OCI-LY1 (cell line): ENCODE data around the gene KLHL40.

Experiments used
- EZH2 ChIP-seq: fragments of 200-600 bp; sonication (generic), shearing (Covaris generic); IDR thresholded peaks from 2 replicates; pipeline ENCODE4 v1.8.0; 2017; ENCODE audit warnings: borderline replicate concordance, mixed run types, mild to moderate bottlenecking, antibody characterized with exemption, low read length, moderate library complexity, mixed read lengths
- TF ChIP-seq, protein P1 (sequence below): fragments of 200-600 bp; sonication (generic), shearing (Covaris generic); IDR thresholded peaks from 2 replicates; pipeline ENCODE4 v1.5.1; 2017; ENCODE audit warnings: mild to moderate bottlenecking, antibody characterized with exemption, low read length, moderate library complexity, mixed read lengths

DNA sequence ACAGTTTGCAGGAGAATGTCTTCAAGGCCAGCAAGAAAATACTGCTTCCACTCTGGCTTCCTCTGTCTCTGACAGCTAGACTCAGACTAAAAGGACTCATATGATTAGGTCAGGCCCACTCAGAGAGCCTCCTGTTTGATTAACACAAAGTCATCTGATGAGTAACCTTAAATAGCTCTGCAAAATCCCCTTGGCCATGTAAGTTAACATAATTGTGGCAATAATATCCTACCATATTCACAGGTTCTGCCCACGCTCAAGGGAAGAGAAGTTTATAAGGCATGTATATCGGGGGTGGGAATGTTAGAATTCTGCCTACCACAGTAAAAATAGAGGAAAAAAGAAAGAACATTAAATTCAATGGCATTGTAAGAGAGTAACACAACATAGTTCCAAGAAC, 37.9 kb downstream of the KLHL40 start:
- TF ChIP-seq, protein P1, sequence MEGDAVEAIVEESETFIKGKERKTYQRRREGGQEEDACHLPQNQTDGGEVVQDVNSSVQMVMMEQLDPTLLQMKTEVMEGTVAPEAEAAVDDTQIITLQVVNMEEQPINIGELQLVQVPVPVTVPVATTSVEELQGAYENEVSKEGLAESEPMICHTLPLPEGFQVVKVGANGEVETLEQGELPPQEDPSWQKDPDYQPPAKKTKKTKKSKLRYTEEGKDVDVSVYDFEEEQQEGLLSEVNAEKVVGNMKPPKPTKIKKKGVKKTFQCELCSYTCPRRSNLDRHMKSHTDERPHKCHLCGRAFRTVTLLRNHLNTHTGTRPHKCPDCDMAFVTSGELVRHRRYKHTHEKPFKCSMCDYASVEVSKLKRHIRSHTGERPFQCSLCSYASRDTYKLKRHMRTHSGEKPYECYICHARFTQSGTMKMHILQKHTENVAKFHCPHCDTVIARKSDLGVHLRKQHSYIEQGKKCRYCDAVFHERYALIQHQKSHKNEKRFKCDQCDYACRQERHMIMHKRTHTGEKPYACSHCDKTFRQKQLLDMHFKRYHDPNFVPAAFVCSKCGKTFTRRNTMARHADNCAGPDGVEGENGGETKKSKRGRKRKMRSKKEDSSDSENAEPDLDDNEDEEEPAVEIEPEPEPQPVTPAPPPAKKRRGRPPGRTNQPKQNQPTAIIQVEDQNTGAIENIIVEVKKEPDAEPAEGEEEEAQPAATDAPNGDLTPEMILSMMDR: no peak
- no peak for TF ChIP-seq EZH2
